Measurements from ENCODE around the gene TMPRSS7. TPM values are rescaled to one million over a fixed set of nuclear protein-coding genes. Genes with fewer than 3 reads are reported as not detected.
"Not testable (repeated sequence)": the region's sequence is repeated elsewhere in the genome, so short reads cannot be mapped to it uniquely, and the experiment has no call there.

TMPRSS7 gene
- total RNA-seq, 1 donor from 2014 or later, result 0.15 TPM

DNA sequence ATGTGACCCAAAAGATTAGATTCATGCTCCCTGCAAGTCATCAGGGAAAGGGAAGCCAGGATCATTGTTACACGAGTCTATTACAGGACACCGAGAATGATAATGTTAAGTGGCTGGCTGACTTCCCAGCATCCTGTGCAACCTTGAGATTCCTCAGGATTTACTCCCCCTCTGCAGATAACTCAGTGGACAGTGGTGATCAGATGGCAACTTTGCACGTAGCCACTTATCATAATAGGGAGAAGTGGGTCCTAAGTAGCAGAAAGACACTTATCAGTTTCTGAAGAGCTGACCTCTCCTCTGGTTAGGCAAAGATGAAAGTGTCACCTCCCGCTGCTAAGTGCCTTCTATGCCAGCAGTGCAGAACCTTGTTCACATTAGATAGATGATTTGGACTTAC lies 6.7 kb upstream of the TMPRSS7 start:
- Histone ChIP-seq H3K4me1 (no peaks in the 10 kb centered on the region), H3K27me3 (ENCODE audit: low read depth) (no peaks in the 10 kb centered on the region), H3K9me3 (no peaks in the 10 kb centered on the region), H3K36me3 (no peaks in the 10 kb centered on the region), H3K4me3 (no peak overlapping the region), H3K27ac (no peak overlapping the region)
- intact Hi-C loops (cut with DNase I), result no loop called here
- no peak for ATAC-seq
- TF ChIP-seq, protein P1, sequence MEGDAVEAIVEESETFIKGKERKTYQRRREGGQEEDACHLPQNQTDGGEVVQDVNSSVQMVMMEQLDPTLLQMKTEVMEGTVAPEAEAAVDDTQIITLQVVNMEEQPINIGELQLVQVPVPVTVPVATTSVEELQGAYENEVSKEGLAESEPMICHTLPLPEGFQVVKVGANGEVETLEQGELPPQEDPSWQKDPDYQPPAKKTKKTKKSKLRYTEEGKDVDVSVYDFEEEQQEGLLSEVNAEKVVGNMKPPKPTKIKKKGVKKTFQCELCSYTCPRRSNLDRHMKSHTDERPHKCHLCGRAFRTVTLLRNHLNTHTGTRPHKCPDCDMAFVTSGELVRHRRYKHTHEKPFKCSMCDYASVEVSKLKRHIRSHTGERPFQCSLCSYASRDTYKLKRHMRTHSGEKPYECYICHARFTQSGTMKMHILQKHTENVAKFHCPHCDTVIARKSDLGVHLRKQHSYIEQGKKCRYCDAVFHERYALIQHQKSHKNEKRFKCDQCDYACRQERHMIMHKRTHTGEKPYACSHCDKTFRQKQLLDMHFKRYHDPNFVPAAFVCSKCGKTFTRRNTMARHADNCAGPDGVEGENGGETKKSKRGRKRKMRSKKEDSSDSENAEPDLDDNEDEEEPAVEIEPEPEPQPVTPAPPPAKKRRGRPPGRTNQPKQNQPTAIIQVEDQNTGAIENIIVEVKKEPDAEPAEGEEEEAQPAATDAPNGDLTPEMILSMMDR (IDR thresholded peaks at IDR 0.05), result no peak
- DNase-seq, result no peak

DNA sequence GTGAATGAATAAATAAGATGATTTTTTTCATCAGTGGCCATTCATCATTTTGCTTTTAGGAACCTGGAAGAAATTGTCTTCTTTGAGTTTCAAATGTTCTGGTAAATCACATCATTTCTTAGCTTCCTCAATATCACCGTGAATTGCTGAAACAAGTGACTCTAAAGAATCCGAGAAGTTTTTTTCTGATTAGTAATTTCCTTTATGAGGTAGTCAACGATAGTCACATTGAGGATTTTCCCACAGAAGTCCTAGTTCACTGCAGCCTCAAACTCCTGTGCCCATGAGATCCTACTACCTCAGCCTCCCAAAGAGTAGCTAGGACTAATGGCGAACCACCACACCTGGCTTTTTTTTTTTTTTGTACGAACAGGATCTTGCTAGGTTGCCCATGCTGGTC lies 3.6 kb upstream of the TMPRSS7 start:
- no peak for ATAC-seq
- intact Hi-C loops (cut with DNase I), result no loop called here
- TF ChIP-seq, protein P1 (IDR thresholded peaks at IDR 0.05), result no peak
- Histone ChIP-seq H3K36me3 (no peaks in the 10 kb centered on the region), H3K9me3 (no peaks in the 10 kb centered on the region), H3K4me1 (no peaks in the 10 kb centered on the region), H3K27me3 (ENCODE audit: low read depth) (no peaks in the 10 kb centered on the region), H3K27ac (no peak overlapping the region), H3K4me3 (no peak overlapping the region)
- DNase-seq, result no peak

DNA sequence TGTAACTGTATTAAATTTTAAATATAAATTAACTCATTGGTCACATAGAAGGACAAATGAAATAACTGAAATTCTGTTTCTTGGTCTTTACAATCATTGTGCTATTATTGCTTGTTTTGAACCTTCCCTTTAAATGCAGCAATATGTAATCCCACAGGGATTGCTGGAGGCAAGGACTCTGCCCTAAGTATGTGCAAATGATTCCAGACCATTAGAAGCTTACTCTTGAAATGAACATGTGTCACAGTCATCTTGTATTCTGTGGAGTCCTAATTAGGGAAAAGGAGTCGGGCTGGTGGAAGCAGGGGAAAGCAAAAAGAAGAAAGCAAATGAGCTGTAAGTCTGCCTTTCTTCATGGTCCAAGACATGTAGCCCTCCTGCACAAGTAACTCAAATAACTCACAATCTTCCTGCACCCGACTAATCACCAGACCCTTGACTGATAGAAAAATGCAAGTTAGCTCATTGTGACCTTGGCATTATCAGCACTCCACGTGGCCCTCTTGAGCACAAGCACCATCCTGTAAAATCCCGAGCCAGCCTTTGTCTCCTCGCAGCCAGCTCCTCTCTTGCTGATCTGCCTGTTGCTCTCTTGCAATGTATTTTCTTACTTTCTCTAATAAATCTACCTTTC lies 2.3 kb upstream of the TMPRSS7 start:
- ATAC-seq (peak in 1 of 2 donors; percentile 33), DNase-seq (no peak)
- Histone ChIP-seq H3K36me3 (no peaks in the 10 kb centered on the region), H3K9me3 (no peaks in the 10 kb centered on the region), H3K4me1 (no peaks in the 10 kb centered on the region), H3K4me3 (no peak overlapping the region), H3K27ac (no peak overlapping the region), H3K27me3 (ENCODE audit: low read depth) (no peaks in the 10 kb centered on the region)
- TF ChIP-seq, protein P1 (IDR thresholded peaks at IDR 0.05), result no peak
- intact Hi-C loops (cut with DNase I), result no loop called here

DNA sequence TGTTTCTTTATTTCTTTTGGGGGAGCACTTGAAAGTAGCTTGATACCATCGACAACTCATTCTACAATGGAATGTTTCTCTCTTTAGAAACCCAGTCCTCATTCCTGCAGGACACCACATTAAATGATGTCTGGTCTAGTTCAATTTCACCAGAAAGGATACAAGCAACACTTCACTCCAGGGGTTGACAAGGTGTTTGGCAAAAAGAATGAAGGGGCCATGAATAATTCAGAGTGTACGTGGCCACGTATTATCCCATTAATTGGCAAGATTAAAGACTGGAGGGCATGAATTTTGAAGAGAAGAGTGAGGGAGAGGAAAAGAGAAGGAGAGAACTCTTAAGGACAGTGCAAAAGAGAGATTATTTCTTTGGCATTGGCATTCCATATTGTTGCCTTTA lies 705 bp downstream of the TMPRSS7 start:
- Histone ChIP-seq H3K4me3 (no peak overlapping the region), H3K27me3 (ENCODE audit: low read depth) (no peaks in the 10 kb centered on the region), H3K9me3 (no peaks in the 10 kb centered on the region), H3K4me1 (no peaks in the 10 kb centered on the region), H3K36me3 (no peaks in the 10 kb centered on the region), H3K27ac (no peak overlapping the region)
- intact Hi-C loops (cut with DNase I), result no loop called here
- no peak for ATAC-seq
- TF ChIP-seq, protein P1 (IDR thresholded peaks at IDR 0.05), result no peak
- DNase-seq, result no peak

DNA sequence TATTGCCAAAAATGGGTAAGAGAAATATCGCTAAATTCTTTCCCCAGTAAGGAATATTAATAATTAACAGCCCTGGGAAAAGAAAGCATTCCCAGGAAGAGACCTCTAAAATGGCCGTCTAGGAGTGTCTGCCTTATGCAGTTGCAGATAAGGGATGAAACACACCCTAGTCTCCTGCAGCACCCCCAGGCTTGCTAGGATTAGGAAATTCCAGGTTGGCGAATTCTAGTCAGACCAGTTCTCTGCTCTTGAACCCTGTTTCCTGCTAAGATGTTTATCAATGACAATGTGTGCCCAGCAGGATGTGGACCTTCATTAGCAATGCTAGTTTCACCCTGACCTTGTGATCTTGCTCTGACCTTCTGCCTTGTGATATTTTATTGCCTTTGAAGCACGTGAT lies 2.7 kb downstream of the TMPRSS7 start:
- H3K4me1 ChIP-seq; H3K27me3 ChIP-seq (ENCODE audit: low read depth); DNase-seq; H3K9me3 ChIP-seq; ATAC-seq; intact Hi-C loops (cut with DNase I); H3K36me3 ChIP-seq; H3K4me3 ChIP-seq; H3K27ac ChIP-seq: not testable (repeated sequence)

DNA sequence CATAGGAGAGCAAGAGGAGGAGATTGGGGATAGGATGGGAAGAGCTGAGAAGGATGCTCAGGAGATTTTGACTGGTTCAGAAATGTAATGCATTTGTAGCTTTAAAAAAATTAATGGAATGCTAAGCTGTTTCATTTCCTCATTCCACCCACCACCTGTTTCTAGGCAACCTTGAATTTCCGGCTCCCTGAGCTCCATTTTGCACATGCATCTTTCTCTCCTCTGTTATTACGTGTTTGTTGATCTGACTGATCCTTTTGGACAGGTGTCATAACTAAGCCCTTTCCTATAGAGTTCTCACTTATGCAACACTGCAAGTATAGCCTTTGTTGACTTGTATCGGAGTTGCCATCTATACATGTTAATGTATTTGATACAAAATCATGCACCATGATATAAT lies 4.3 kb downstream of the TMPRSS7 start:
- Histone ChIP-seq H3K36me3 (no peaks in the 10 kb centered on the region), H3K4me1 (peaks cover 7% of the 10 kb centered on the region), H3K27me3 (ENCODE audit: low read depth) (no peaks in the 10 kb centered on the region), H3K27ac (no peak overlapping the region), H3K4me3 (no peak overlapping the region), H3K9me3 (no peaks in the 10 kb centered on the region)
- DNase-seq (no peak), ATAC-seq (peak; percentile 15 to 25)
- TF ChIP-seq, protein P1 (IDR thresholded peaks at IDR 0.05), result no peak
- intact Hi-C loops (cut with DNase I), result no loop called here

All from lower lobe of right lung (tissue), 2 donors.